Kidney (tissue), 14 donors: ENCODE measurements around the gene CTRB1. TPM values are rescaled to one million over a fixed set of nuclear protein-coding genes. Genes with fewer than 3 reads are reported as not detected.

ENCODE experiments used
- DNase-seq, 5 donors: peaks; one replicate each; pipeline ENCODE4 v3.0.0-alpha.2; 2013 to 2020
- FAIRE-seq: peaks from 2 replicates; lab custom pipeline; 2012; peaks lifted over from hg19 to GRCh38; lab: Jason Lieb, UNC
- H3K27ac ChIP-seq, 2 donors: one replicate each; pipeline ENCODE4 v1.7.0; 2013; ENCODE audit warnings: low read depth in 2 of 2, low read length in 2 of 2, inconsistent platforms in 1 of 2
- H3K27me3 ChIP-seq: one replicate; pipeline ENCODE4 v1.7.1; 2013; ENCODE audit warnings: low read length, inconsistent platforms; ENCODE audit not compliant: control insufficient read depth, insufficient read depth
- H3K36me3 ChIP-seq, 3 donors: one replicate each; pipeline versions ENCODE4 v1.7.0 to v1.7.1; 2013; ENCODE audit warnings: low read length in 3 of 3, control low read depth in 1 of 3, inconsistent platforms in 1 of 3; ENCODE audit not compliant: insufficient read depth in 3 of 3, control insufficient read depth in 2 of 3
- H3K4me1 ChIP-seq, 3 donors: one replicate each; pipeline versions ENCODE4 v1.7.0 to v1.7.1; 2013; ENCODE audit warnings: low read length in 3 of 3, inconsistent platforms in 1 of 3, low read depth in 1 of 3; ENCODE audit not compliant: control insufficient read depth in 2 of 3, insufficient read depth in 2 of 3
- H3K4me3 ChIP-seq, 3 donors: one replicate each; pipeline versions ENCODE4 v1.7.0 to v1.8.1; 2013; ENCODE audit warnings: low read length in 3 of 3, control low read depth in 1 of 3, inconsistent platforms in 1 of 3
- H3K9ac ChIP-seq, 3 donors: one replicate each; pipeline versions ENCODE4 v1.7.0 to v1.7.1; 2013; ENCODE audit warnings: low read length in 3 of 3, control low read depth in 1 of 3, inconsistent platforms in 1 of 3
- H3K9me3 ChIP-seq, 3 donors: one replicate each; pipeline versions ENCODE4 v1.7.0 to v1.7.1; 2013; ENCODE audit warnings: low read length in 3 of 3, control low read depth in 1 of 3, inconsistent platforms in 1 of 3; ENCODE audit not compliant: control insufficient read depth in 2 of 3, insufficient read depth in 1 of 3
- intact Hi-C: fragments of 100-400 bp; cut with DNase I; formaldehyde crosslinking; loops from one replicate; pipeline ENCODE4 v1.11.1; 2022
- polyA plus RNA-seq: library from polyadenylated mRNA; stranded (reverse); fragments of 350-450 nt; fragmentation: Illumina TruSeq; extraction: RNeasy Lipid Tissue Mini Kit (QIAGEN cat#74804); gene quantifications from one replicate; pipeline ENCODE4 v1.2.3, GENCODE V29; 2014; ENCODE audit warnings: low read depth, low replicate concordance; ENCODE audit not compliant: insufficient read depth
- total RNA-seq: library from RNA; stranded (reverse); fragmentation: NEBNext Ultra II Directional; extraction: Animal tissue kit (Norgen Biotek cat#: 25700); gene quantifications from one replicate; pipeline ENCODE4 v1.2.1, GENCODE V29; 2021
- TF ChIP-seq, protein P1 (sequence below): IDR thresholded peaks from 3 replicates; pipeline ENCODE4 v1.5.1; 2012; ENCODE audit warnings: mild to moderate bottlenecking, moderate library complexity, borderline replicate concordance; ENCODE audit not compliant: insufficient read depth; ENCODE audit errors: extremely low read depth
- donor health status: control.
- donor health status: control.
- donor health status: control.
- donor health status: control.
- donor health status: control.
- donor health status: DM: yes; HTN: yes; CAD: no.
- donor health status: Normal renal cell carcinoma (clear cell type).

The CTRB1 gene
- total and polyA plus RNA-seq, 2 donors from 2014 or later: not detected

DNA sequence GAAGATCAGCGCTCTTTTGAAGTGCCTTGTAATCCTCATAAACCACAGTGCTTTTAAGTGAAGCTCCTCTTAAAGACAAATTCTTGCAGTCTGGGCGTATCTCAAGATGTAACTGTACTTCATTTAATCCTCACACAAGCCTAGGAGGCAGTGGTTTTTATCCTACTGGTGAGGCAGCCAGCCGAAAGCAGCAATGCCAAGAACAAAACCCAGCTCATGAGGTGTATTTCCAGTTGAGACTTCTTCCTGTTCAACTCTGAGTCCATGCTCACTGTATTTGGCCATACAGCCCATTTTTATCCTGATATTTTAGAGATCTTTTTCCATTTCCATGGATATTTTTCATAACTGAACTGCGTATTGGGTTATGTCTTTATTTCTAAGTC is 25.5 kb upstream of the CTRB1 start:
- no peak overlapping the region for H3K4me3 ChIP-seq
- no peaks in the 10 kb centered on the region for H3K9me3 ChIP-seq
- no peak for FAIRE-seq
- intact Hi-C loops: no loop called here
- no peak for DNase-seq
- no peaks in the 10 kb centered on the region for H3K4me1 ChIP-seq
- TF ChIP-seq, protein P1, sequence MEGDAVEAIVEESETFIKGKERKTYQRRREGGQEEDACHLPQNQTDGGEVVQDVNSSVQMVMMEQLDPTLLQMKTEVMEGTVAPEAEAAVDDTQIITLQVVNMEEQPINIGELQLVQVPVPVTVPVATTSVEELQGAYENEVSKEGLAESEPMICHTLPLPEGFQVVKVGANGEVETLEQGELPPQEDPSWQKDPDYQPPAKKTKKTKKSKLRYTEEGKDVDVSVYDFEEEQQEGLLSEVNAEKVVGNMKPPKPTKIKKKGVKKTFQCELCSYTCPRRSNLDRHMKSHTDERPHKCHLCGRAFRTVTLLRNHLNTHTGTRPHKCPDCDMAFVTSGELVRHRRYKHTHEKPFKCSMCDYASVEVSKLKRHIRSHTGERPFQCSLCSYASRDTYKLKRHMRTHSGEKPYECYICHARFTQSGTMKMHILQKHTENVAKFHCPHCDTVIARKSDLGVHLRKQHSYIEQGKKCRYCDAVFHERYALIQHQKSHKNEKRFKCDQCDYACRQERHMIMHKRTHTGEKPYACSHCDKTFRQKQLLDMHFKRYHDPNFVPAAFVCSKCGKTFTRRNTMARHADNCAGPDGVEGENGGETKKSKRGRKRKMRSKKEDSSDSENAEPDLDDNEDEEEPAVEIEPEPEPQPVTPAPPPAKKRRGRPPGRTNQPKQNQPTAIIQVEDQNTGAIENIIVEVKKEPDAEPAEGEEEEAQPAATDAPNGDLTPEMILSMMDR: no peak
- H3K27ac ChIP-seq: no peak overlapping the region
- H3K9ac ChIP-seq: no peak overlapping the region
- no peaks in the 10 kb centered on the region for H3K27me3 ChIP-seq
- no peaks in the 10 kb centered on the region for H3K36me3 ChIP-seq

DNA sequence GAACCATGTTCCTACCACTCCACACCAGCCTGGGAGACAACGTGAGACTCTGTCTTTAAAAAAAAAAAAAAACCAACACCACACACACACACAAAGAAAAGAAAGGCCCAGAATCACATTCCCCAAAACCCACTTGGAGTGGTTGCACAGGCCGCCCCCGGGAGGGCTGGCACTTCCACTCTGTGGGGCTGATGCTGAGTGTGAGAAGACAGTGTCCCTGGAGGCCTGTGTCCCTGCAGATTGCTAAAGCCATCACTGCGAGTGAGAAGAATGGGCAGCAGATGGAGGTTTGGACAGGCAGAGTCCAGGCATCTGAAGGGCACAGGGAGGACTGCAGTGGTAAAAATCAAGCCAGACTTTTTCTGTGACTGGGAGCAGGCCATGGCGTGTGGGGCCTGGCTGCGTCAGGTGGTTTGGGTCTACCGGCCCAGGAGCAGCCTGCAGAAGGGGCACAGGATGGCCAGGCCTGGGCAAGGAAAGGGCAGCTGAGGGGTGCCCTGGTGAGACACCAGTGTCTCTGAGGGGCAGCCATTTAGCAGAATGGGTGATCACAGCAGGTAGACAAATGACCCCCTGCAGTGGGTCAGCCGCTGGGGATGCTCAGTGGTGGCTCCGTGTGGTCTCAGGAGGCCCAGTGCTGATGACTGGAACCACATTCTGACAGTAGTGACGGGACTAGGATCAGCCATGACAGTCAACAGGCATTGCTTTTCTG is 24.9 kb upstream of the CTRB1 start:
- H3K9me3 ChIP-seq: no peaks in the 10 kb centered on the region
- no peaks in the 10 kb centered on the region for H3K36me3 ChIP-seq
- no peak overlapping the region for H3K9ac ChIP-seq
- H3K4me1 ChIP-seq: no peaks in the 10 kb centered on the region
- no peak overlapping the region for H3K27ac ChIP-seq
- no peak overlapping the region for H3K4me3 ChIP-seq
- intact Hi-C loops: no loop called here
- DNase-seq: no peak
- FAIRE-seq: no peak
- H3K27me3 ChIP-seq: no peaks in the 10 kb centered on the region
- TF ChIP-seq, protein P1: no peak

DNA sequence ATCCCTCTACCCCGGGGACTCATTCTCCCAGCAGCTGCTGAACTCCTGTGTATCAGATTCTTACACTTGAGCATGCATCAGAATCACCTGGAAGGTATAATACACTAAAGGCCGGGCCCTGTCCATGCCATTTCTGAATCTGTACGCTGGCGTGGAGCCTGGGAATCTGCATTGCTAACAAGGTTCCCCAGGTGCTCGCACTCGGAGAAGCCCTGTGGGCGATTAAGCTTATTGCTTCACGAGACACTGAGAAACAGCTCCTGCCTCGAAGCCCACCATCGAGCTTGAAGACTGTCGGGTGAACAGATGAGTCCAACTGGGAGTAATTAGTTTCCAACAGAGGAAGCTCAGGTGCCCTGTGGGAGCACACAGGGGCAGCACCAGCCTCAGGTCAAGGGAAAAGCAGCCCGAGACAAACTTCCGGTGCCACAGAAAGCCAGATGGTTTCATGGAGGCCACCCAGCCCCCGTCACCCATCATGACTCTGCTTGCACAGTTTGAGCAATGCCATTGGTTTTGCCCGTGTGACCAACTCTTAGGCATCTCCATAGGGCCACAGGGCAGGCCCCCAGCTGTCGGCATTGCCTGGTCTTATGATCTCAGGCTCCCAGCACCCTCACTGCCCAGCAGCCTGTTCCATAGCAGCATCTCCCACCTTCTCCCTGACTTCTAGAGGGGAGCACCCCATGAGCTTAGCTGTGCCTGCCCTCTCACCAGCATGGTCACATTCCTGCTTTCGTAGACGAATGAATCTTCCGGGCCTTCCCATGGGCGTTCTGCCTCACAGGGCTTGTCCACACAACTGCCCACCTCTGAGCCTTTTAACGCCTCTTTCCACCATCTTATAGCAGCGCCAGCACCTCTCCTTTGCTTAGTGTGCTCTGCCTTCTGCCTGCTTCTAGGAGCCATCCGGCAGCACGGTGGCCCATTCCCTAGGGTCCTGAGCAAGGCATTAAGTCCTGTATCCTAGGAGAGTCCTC is 22.7 kb upstream of the CTRB1 start:
- H3K4me3 ChIP-seq: no peak overlapping the region
- no peaks in the 10 kb centered on the region for H3K27me3 ChIP-seq
- H3K4me1 ChIP-seq: no peaks in the 10 kb centered on the region
- H3K27ac ChIP-seq: no peak overlapping the region
- no peak for DNase-seq
- intact Hi-C loops: no loop called here
- no peaks in the 10 kb centered on the region for H3K9me3 ChIP-seq
- no peaks in the 10 kb centered on the region for H3K36me3 ChIP-seq
- no peak overlapping the region for H3K9ac ChIP-seq
- TF ChIP-seq, protein P1: no peak
- FAIRE-seq: no peak
